Liver (tissue), 9 donors: ENCODE results near the gene VEGFA. TPM values are rescaled to one million over a fixed set of nuclear protein-coding genes. Genes with fewer than 3 reads are reported as not detected.

ENCODE experiments used
- DNase-seq: peaks from one replicate; pipeline ENCODE4 v3.0.0-alpha.2; 2017; ENCODE audit warnings: low spot score
- H3K27ac ChIP-seq, 2 donors: one replicate each; pipeline ENCODE4 v1.7.0; 2013; ENCODE audit warnings: inconsistent platforms in 2 of 2, low read length in 2 of 2, control low read depth in 1 of 2, low read depth in 1 of 2, mild to moderate bottlenecking in 1 of 2
- H3K27me3 ChIP-seq, 4 donors: one replicate each; pipeline versions ENCODE4 v1.6.1 to v1.7.0; 2013; ENCODE audit warnings: low read length in 3 of 4, inconsistent platforms in 1 of 4, mild to moderate bottlenecking in 1 of 4, moderate library complexity in 1 of 4; ENCODE audit not compliant: control insufficient read depth in 4 of 4, insufficient read depth in 4 of 4
- H3K36me3 ChIP-seq, 4 donors: one replicate each; pipeline versions ENCODE4 v1.6.1 to v1.7.0; 2013; ENCODE audit warnings: low read length in 3 of 4, mild to moderate bottlenecking in 3 of 4, low read depth in 1 of 4, moderate library complexity in 1 of 4; ENCODE audit not compliant: control insufficient read depth in 4 of 4, insufficient read depth in 3 of 4
- H3K4me1 ChIP-seq, 4 donors: one replicate each; pipeline versions ENCODE4 v1.6.1 to v1.7.0; 2013; ENCODE audit warnings: low read length in 3 of 4, mild to moderate bottlenecking in 3 of 4, moderate library complexity in 1 of 4; ENCODE audit not compliant: control insufficient read depth in 4 of 4, insufficient read depth in 4 of 4
- H3K4me3 ChIP-seq, 3 donors: one replicate each; pipeline versions ENCODE4 v1.6.1 to v1.7.0; 2013; ENCODE audit warnings: low read length in 3 of 3, control low read depth in 1 of 3, low read depth in 1 of 3, mild to moderate bottlenecking in 1 of 3
- H3K9ac ChIP-seq, 2 donors: one replicate each; pipeline ENCODE4 v1.7.0; 2013; ENCODE audit warnings: low read length in 2 of 2, mild to moderate bottlenecking in 2 of 2, moderate library complexity in 2 of 2, control low read depth in 1 of 2, low read depth in 1 of 2
- H3K9me3 ChIP-seq, 4 donors: one replicate each; pipeline versions ENCODE4 v1.6.1 to v1.7.0; 2013; ENCODE audit warnings: low read length in 3 of 4; ENCODE audit not compliant: control insufficient read depth in 4 of 4
- ATF3 ChIP-seq: IDR thresholded peaks from 2 replicates; pipeline ENCODE4 v1.6.1; 2016; ENCODE audit warnings: antibody characterized with exemption
- EGR1 ChIP-seq, 2 donors: IDR thresholded peaks; 2 replicates each; pipeline ENCODE4 v1.6.1; 2016 to 2018; ENCODE audit warnings: antibody characterized with exemption in 2 of 2, low read depth in 2 of 2
- FOXA1 ChIP-seq: IDR thresholded peaks from 2 replicates; pipeline ENCODE4 v1.6.1; 2016; ENCODE audit warnings: antibody characterized with exemption
- FOXA2 ChIP-seq: IDR thresholded peaks from 2 replicates; pipeline ENCODE4 v1.6.1; 2016; ENCODE audit warnings: antibody characterized with exemption
- GABPA ChIP-seq, 2 donors: IDR thresholded peaks in 1 of 2; conservative IDR thresholded peaks in 1 of 2; 2 replicates each; pipeline ENCODE4 v1.6.1; 2016; ENCODE audit warnings: antibody characterized with exemption in 2 of 2, mild to moderate bottlenecking in 1 of 2, moderate library complexity in 1 of 2
- HNF4A ChIP-seq, 2 donors: conservative IDR thresholded peaks; 2 replicates each; pipeline ENCODE4 v1.6.1; 2016; ENCODE audit warnings: antibody characterized with exemption in 2 of 2, mild to moderate bottlenecking in 2 of 2
- HNF4G ChIP-seq: IDR thresholded peaks from 2 replicates; pipeline ENCODE4 v1.6.1; 2016; ENCODE audit warnings: antibody characterized with exemption
- JUND ChIP-seq, 2 donors: IDR thresholded peaks; 2 replicates each; pipeline ENCODE4 v1.6.1; 2016; ENCODE audit warnings: antibody characterized with exemption in 2 of 2
- NR2F2 ChIP-seq: IDR thresholded peaks from 2 replicates; pipeline ENCODE4 v1.6.1; 2016; ENCODE audit warnings: antibody characterized with exemption
- RAD21 ChIP-seq, 2 donors: IDR thresholded peaks; 2 replicates each; pipeline ENCODE4 v1.6.1; 2016; ENCODE audit warnings: antibody characterized with exemption in 2 of 2, mild to moderate bottlenecking in 2 of 2
- REST ChIP-seq: IDR thresholded peaks from 2 replicates; pipeline ENCODE4 v1.6.1; 2016; ENCODE audit warnings: antibody characterized with exemption, mild to moderate bottlenecking
- RXRA ChIP-seq, 2 donors: IDR thresholded peaks; 2 replicates each; pipeline ENCODE4 v1.6.1; 2017 to 2018; ENCODE audit warnings: antibody characterized with exemption in 2 of 2, mild to moderate bottlenecking in 1 of 2
- TAF1 ChIP-seq: conservative IDR thresholded peaks from 2 replicates; pipeline ENCODE4 v1.6.1; 2016; ENCODE audit warnings: antibody characterized with exemption, mild to moderate bottlenecking
- YY1 ChIP-seq: IDR thresholded peaks from 2 replicates; pipeline ENCODE4 v1.6.1; 2016; ENCODE audit warnings: antibody characterized with exemption, mild to moderate bottlenecking
- WGBS: extraction: QIAGEN DNeasy Blood & Tissue Kit; methylation state at CpG from one replicate; pipeline ENCODE4 v1.1.7; 2013; 5-methylcytosine and 5-hydroxymethylcytosine counted together
- polyA plus RNA-seq, 2 donors: library from polyadenylated mRNA; stranded (reverse) in 1 of 2; unstranded in 1 of 2; fragments of 200-250 nt in 1 of 2; fragments of >200 nt in 1 of 2; fragmentation: Nextera tagmentation in 1 of 2; extraction: Ambion mirVana in 1 of 2; gene quantifications; one replicate each; pipeline versions ENCODE4 v1.2.1 to v1.2.3, GENCODE V29; 2013 to 2015
- total RNA-seq, 2 donors: library from RNA; depleted of rRNA; stranded (reverse); fragments of >200 nt; gene quantifications; one replicate each; pipeline ENCODE4 v1.2.3, GENCODE V29; 2014
- TF ChIP-seq, protein P1 (sequence below): IDR thresholded peaks from 2 replicates; pipeline ENCODE4 v1.6.1; 2016; ENCODE audit warnings: antibody characterized with exemption
- donor health status: healthy.
- donor health status: healthy.
- donor health status: healthy.
- donor health status: healthy.
- donor health status: healthy.

The VEGFA gene
- total and polyA plus RNA-seq, 4 donors = 14.7 to 160 (median 65.2) TPM

GRCh38 chr6:43740321-43740960 lies 29.6 kb upstream of the VEGFA start (continued):
- no peak for TF ChIP-seq REST
- TF ChIP-seq RXRA (IDR thresholded peaks at IDR 0.05) = no peak

DNA sequence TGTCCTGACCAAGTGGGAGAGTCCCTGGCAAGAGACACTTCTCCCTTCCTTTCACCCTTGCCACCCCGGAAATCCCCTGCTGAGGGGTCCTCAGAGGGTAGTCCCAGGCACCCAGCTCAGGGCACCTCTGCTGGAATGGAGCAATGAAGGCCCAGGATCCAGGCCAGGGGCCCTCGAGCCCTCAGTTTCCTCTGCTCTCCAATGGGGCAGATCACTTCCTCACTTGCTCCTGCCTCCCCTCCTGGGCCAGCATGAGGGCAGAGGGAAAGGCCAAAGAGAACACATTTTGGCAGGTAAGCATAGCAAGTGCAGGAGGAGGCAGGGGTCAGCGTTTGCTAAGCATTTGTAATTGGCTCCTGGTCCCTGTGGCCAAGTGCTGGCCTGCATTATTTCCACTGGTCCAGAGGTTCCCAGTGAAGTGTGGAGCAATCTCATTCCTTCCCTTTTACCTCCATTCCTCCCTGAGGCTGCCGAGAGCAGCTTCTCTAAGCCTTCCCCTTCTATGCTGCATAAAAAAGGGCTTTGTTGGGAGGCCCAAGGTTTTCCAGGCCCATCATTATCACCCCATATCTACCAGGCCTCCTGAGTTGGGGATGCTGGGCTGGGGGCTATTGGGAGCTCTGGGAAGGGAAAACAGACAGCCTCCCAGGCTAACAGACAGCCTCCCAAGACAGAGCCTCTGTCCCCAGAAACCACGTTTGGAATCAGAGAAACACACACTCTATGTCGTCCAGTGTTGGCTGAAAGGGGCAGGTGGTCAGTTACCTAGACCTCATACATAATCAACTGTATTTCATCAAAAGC lies 28.8 kb upstream of the VEGFA start:
- H3K9ac ChIP-seq = no peak overlapping the region
- DNase-seq = no peak

DNA sequence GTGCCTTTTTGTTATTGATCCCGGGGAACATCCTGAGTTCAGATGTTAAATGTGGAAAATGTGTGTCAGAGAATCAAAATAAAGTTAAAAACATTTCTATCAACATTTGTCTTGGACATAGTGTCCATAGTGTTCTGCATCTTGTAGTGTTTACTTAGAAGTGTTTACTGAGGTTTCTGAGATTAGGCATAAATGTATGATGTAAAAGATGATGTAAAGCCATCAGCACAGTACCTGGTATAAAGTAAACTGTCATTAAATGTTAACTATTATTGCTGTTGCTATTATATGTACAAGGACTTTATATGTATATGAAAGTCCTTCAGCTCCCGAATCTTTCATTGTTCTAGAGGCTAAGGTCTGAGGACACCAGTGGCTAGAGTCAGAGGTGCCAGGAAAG lies 28.2 kb upstream of the VEGFA start:
- WGBS = 61% methylated on average over 2 of the region's 2 CpGs
- DNase-seq = no peak
- Histone ChIP-seq H3K9me3 (no peaks in the 10 kb centered on the region), H3K9ac (no peak overlapping the region), H3K4me1 (no peaks in the 10 kb centered on the region), H3K36me3 (no peaks in the 10 kb centered on the region), H3K4me3 (no peak overlapping the region), H3K27ac (no peak overlapping the region), H3K27me3 (no peaks in the 10 kb centered on the region)
- TF ChIP-seq JUND (IDR thresholded peaks at IDR 0.05) (no peak), HNF4A (conservative IDR thresholded peaks at IDR 0.05) (no peak), ATF3 (no peak), HNF4G (no peak), GABPA (IDR thresholded peaks at IDR 0.05 in 1 of 2, conservative IDR thresholded peaks at IDR 0.05 in 1 of 2) (no peak), RAD21 (IDR thresholded peaks at IDR 0.05) (no peak), FOXA2 (no peak), NR2F2 (no peak), EGR1 (IDR thresholded peaks at IDR 0.05; ENCODE audit: low read depth in 2 of 2) (no peak), FOXA1 (no peak), REST (no peak), YY1 (no peak), TAF1 (no peak), RXRA (IDR thresholded peaks at IDR 0.05) (no peak)
- TF ChIP-seq, protein P1, sequence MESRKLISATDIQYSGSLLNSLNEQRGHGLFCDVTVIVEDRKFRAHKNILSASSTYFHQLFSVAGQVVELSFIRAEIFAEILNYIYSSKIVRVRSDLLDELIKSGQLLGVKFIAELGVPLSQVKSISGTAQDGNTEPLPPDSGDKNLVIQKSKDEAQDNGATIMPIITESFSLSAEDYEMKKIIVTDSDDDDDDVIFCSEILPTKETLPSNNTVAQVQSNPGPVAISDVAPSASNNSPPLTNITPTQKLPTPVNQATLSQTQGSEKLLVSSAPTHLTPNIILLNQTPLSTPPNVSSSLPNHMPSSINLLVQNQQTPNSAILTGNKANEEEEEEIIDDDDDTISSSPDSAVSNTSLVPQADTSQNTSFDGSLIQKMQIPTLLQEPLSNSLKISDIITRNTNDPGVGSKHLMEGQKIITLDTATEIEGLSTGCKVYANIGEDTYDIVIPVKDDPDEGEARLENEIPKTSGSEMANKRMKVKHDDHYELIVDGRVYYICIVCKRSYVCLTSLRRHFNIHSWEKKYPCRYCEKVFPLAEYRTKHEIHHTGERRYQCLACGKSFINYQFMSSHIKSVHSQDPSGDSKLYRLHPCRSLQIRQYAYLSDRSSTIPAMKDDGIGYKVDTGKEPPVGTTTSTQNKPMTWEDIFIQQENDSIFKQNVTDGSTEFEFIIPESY = no peak

More for the DNA sequence above, 28.8 kb upstream of the VEGFA start:
- Histone ChIP-seq H3K27me3 (no peaks in the 10 kb centered on the region), H3K4me1 (no peaks in the 10 kb centered on the region), H3K9me3 (no peaks in the 10 kb centered on the region), H3K36me3 (no peaks in the 10 kb centered on the region), H3K27ac (no peak overlapping the region), H3K4me3 (no peak overlapping the region)
- WGBS = 61% methylated on average over 6 of the region's 6 CpGs
- TF ChIP-seq EGR1 (IDR thresholded peaks at IDR 0.05; ENCODE audit: low read depth in 2 of 2) (no peak), JUND (IDR thresholded peaks at IDR 0.05) (no peak), HNF4A (conservative IDR thresholded peaks at IDR 0.05) (no peak), FOXA2 (no peak)
- TF ChIP-seq, protein P1 = no peak
